HCT116 (cell line): Measurements from ENCODE around the gene HCAR1. TPM values are rescaled to one million over a fixed set of nuclear protein-coding genes. Genes with fewer than 3 reads are reported as not detected.

Experiments used
- ATAC-seq: fragments of 200-7000 bp; cut with Tn5 transposase; 2 replicates; pipeline ENCODE4 v1.9.1; 2020; ENCODE audit warnings: mild to moderate bottlenecking, moderate library complexity
- BruUV-seq: library from RNA; stranded (reverse); fragments of 400-500 nt; replicated peaks from 2 replicates; lab custom pipeline; 2021; lab: Mats Ljungman, UMichigan
- CTCF ChIA-PET: fragments of 300-600 bp; sonication (Branson Sonifier 250); formaldehyde crosslinking; loops from one replicate; lab custom pipeline; 2021; ENCODE audit warnings: antibody characterized with exemption; lab: Charles Lee
- POLR2A ChIA-PET: fragments of 300-600, 350-600 bp; sonication (Branson Sonifier 250); formaldehyde crosslinking; loops from one replicate; lab custom pipeline; 2021; ENCODE audit warnings: antibody characterized with exemption; lab: Charles Lee
- RAD21 ChIA-PET, 2 experiments: fragments of 300-600 bp; sonication (Branson Sonifier 250); formaldehyde crosslinking; loops; one replicate each; lab custom pipeline; 2023; ENCODE audit warnings: low total read pairs in 2 of 2; ENCODE audit not compliant: uncharacterized antibody in 2 of 2, unreplicated experiment in 2 of 2, low non-redundant PET in 1 of 2; lab: Charles Lee
- DNase-seq: peaks from one replicate; pipeline ENCODE4 v3.0.0-alpha.2; 2010; ENCODE audit warnings: low read depth, low spot score
- H2AFZ ChIP-seq: fragments of 200-600 bp; shearing (Covaris generic), sonication (generic); 2 replicates; pipeline ENCODE4 v1.6.1; 2017; ENCODE audit warnings: low read depth, mixed run types, mixed read lengths, antibody characterized with exemption, low read length; ENCODE audit not compliant: poor library complexity, severe bottlenecking
- H3K27ac ChIP-seq: 2 replicates; pipeline ENCODE4 v1.5.1; 2012; ENCODE audit warnings: low read depth, low read length
- H3K27me3 ChIP-seq: fragments of 200-600 bp; sonication (generic); 2 replicates; pipeline ENCODE4 v1.6.1; 2016; ENCODE audit warnings: mixed run types, low read length, mixed read lengths; ENCODE audit not compliant: insufficient read depth
- H3K36me3 ChIP-seq, 2 experiments: fragments of 200-500 bp in 1 of 2; fragments of 200-600 bp in 1 of 2; sonication (Bioruptor generic) in 1 of 2; sonication (generic) in 1 of 2; 2 replicates each; pipeline versions ENCODE4 v1.5.1 to v1.6.1; 2014 to 2016; ENCODE audit warnings: low read length in 2 of 2, inconsistent platforms in 1 of 2, mixed read lengths in 1 of 2, mixed run types in 1 of 2; ENCODE audit not compliant: insufficient read depth in 2 of 2, control insufficient read depth in 1 of 2
- H3K4me1 ChIP-seq, 2 experiments: fragments of 200-600 bp in 1 of 2; sonication (generic) in 1 of 2; 2 replicates each; pipeline versions ENCODE4 v1.5.1 to v1.6.1; 2012 to 2017; ENCODE audit warnings: low read length in 2 of 2, inconsistent platforms in 1 of 2, mild to moderate bottlenecking in 1 of 2, mixed read lengths in 1 of 2, mixed run types in 1 of 2, moderate library complexity in 1 of 2; ENCODE audit not compliant: insufficient read depth in 2 of 2, control insufficient read depth in 1 of 2
- H3K4me2 ChIP-seq: fragments of 200-600 bp; sonication (generic); 2 replicates; pipeline ENCODE4 v1.6.1; 2017; ENCODE audit warnings: mixed run types, low read length, mixed read lengths
- H3K4me3 ChIP-seq, 2 experiments: fragments of 200-600 bp in 1 of 2; sonication (generic) in 1 of 2; replicated peaks in 1 of 2; 2 replicates each; pipeline ENCODE4 v1.5.1; 2011 to 2016; ENCODE audit warnings: low read length in 2 of 2, control low read depth in 1 of 2, low read depth in 1 of 2, mild to moderate bottlenecking in 1 of 2, mixed read lengths in 1 of 2, mixed run types in 1 of 2
- H3K79me2 ChIP-seq: fragments of 200-600 bp; sonication (generic); 2 replicates; pipeline ENCODE4 v1.6.1; 2017; ENCODE audit warnings: mild to moderate bottlenecking, mixed run types, low read length, moderate library complexity, mixed read lengths; ENCODE audit not compliant: insufficient read depth
- H3K9ac ChIP-seq: fragments of 200-600 bp; sonication (generic); 2 replicates; pipeline ENCODE4 v1.6.1; 2016; ENCODE audit warnings: low read length, mixed read lengths
- H3K9me2 ChIP-seq: fragments of 200-600 bp; sonication (generic), shearing (Covaris generic); 2 replicates; pipeline ENCODE4 v1.6.1; 2017; ENCODE audit warnings: mixed run types, mild to moderate bottlenecking, moderate library complexity; ENCODE audit not compliant: insufficient read depth
- H3K9me3 ChIP-seq, 2 experiments: fragments of 200-500 bp in 1 of 2; fragments of 200-600 bp in 1 of 2; sonication (Bioruptor generic) in 1 of 2; sonication (generic) in 1 of 2; 2 replicates each; pipeline ENCODE4 v1.6.1; 2014 to 2017; ENCODE audit warnings: low read length in 2 of 2, mixed read lengths in 2 of 2, inconsistent platforms in 1 of 2, low read depth in 1 of 2, mild to moderate bottlenecking in 1 of 2, mixed run types in 1 of 2, moderate library complexity in 1 of 2; ENCODE audit not compliant: control insufficient read depth in 1 of 2, insufficient read depth in 1 of 2
- H4K20me1 ChIP-seq: fragments of 200-600 bp; sonication (generic), shearing (Covaris generic); 2 replicates; pipeline ENCODE4 v1.6.1; 2017; ENCODE audit warnings: mixed run types, mild to moderate bottlenecking, moderate library complexity; ENCODE audit not compliant: insufficient read depth
- ATF3 ChIP-seq: IDR thresholded peaks from 2 replicates; pipeline ENCODE4 v1.6.1; 2012
- CBX3 ChIP-seq: IDR thresholded peaks from 2 replicates; pipeline ENCODE4 v1.6.1; 2012; ENCODE audit warnings: low read depth
- CEBPB ChIP-seq: IDR thresholded peaks from 2 replicates; pipeline ENCODE4 v1.6.1; 2012; ENCODE audit warnings: low read depth
- CTCF ChIP-seq, 3 experiments: fragments of 200-600 bp in 1 of 3; sonication (generic) in 1 of 3; IDR thresholded peaks in 2 of 3; conservative IDR thresholded peaks in 1 of 3; 2 replicates each; pipeline ENCODE4 v1.5.1; 2012 to 2017; ENCODE audit warnings: low read depth in 2 of 3, low read length in 2 of 3, antibody characterized with exemption in 1 of 3, borderline replicate concordance in 1 of 3, control low read depth in 1 of 3, mild to moderate bottlenecking in 1 of 3, mixed read lengths in 1 of 3, mixed run types in 1 of 3, moderate library complexity in 1 of 3; ENCODE audit not compliant: insufficient read depth in 1 of 3
- EGR1 ChIP-seq: IDR thresholded peaks from 2 replicates; pipeline ENCODE4 v1.6.1; 2012; ENCODE audit warnings: low read depth
- ELF1 ChIP-seq: IDR thresholded peaks from 2 replicates; pipeline ENCODE4 v1.6.1; 2012; ENCODE audit warnings: low read depth, borderline replicate concordance
- EZH2 ChIP-seq: fragments of 200-600 bp; sonication (generic); IDR thresholded peaks from 2 replicates; pipeline ENCODE4 v1.6.1; 2017; ENCODE audit warnings: antibody characterized with exemption, mixed run types
- MAX ChIP-seq: IDR thresholded peaks from 2 replicates; pipeline ENCODE4 v1.6.1; 2012
- POLR2A ChIP-seq: IDR thresholded peaks from 2 replicates; pipeline ENCODE4 v1.7.0; 2011; ENCODE audit warnings: borderline replicate concordance; ENCODE audit not compliant: insufficient read depth, insufficient read length; ENCODE audit errors: extremely low read depth
- POLR2AphosphoS5 ChIP-seq: IDR thresholded peaks from 2 replicates; pipeline ENCODE4 v1.6.1; 2011; ENCODE audit warnings: mild to moderate bottlenecking, low read depth, low read length, moderate library complexity
- SIN3A ChIP-seq: IDR thresholded peaks from 2 replicates; pipeline ENCODE4 v1.6.1; 2012; ENCODE audit warnings: low read depth
- SRF ChIP-seq: IDR thresholded peaks from 2 replicates; pipeline ENCODE4 v1.6.1; 2012; ENCODE audit warnings: low read depth
- TCF7L2 ChIP-seq: IDR thresholded peaks from 2 replicates; pipeline ENCODE4 v1.7.0; 2011; ENCODE audit warnings: borderline replicate concordance, inconsistent platforms; ENCODE audit not compliant: insufficient read depth, insufficient read length; ENCODE audit errors: extremely low read depth
- YY1 ChIP-seq: IDR thresholded peaks from 2 replicates; pipeline ENCODE4 v1.6.1; 2011; ENCODE audit warnings: low read length, low read depth, moderate library complexity, mild to moderate bottlenecking; ENCODE audit not compliant: insufficient replicate concordance; ENCODE audit errors: extremely low read depth
- ZBTB33 ChIP-seq: IDR thresholded peaks from 2 replicates; pipeline ENCODE4 v1.6.1; 2011; ENCODE audit warnings: mild to moderate bottlenecking, low read length, moderate library complexity; ENCODE audit not compliant: insufficient replicate concordance; ENCODE audit errors: extremely low read depth
- ZFX ChIP-seq: fragments of 450-650 bp; IDR thresholded peaks from 2 replicates; pipeline ENCODE4 v1.6.1; 2017
- ZNF274 ChIP-seq: fragments of 200-500 bp; sonication (Bioruptor generic); IDR thresholded peaks from 2 replicates; pipeline ENCODE4 v1.6.1; 2014; ENCODE audit warnings: mild to moderate bottlenecking, low read depth, low read length, inconsistent platforms
- intact Hi-C: fragments of 100-400 bp; cut with micrococcal nuclease; formaldehyde crosslinking; loops from 2 replicates; pipeline ENCODE4 v1.10.0; 2022
- total RNA-seq: library from RNA; stranded (reverse); gene quantifications from one replicate; pipeline ENCODE4 v1.2.1, GENCODE V29; 2021; ENCODE audit not compliant: unreplicated experiment

The HCAR1 gene
- total RNA-seq, 1 experiment from 2014 or later: not detected

- TF ChIP-seq POLR2AphosphoS5 (no peak), ZBTB33 (no peak), TCF7L2 (no peak), ATF3 (no peak)
These were observed 46.3 kb downstream of the HCAR1 start (continued) for GRCh38 chr12:122684297-122684813.

- ATAC-seq (no peak), DNase-seq (no peak)
- no peaks in the 10 kb centered on the region for H3K79me2 ChIP-seq
- H4K20me1 ChIP-seq: no peaks in the 10 kb centered on the region
- H3K27me3 ChIP-seq: no peaks in the 10 kb centered on the region
- H2AFZ ChIP-seq: no peak overlapping the region
- H3K27ac ChIP-seq: no peak overlapping the region
- no peaks in the 10 kb centered on the region for H3K36me3 ChIP-seq
- no peak overlapping the region for H3K9ac ChIP-seq
- H3K9me3 ChIP-seq: no peaks in the 10 kb centered on the region
- ChIA-PET CTCF (no interaction called here), RAD21 (no interaction called here), POLR2A (no interaction called here)
- peaks cover 17 to 25% of the 10 kb centered on the region in 2 experiments for H3K4me1 ChIP-seq
- BruUV-seq: no TSS peak
- no peak overlapping the region for H3K4me3 ChIP-seq
- no peak overlapping the region for H3K4me2 ChIP-seq
- intact Hi-C loops: no loop called here
- no peaks in the 10 kb centered on the region for H3K9me2 ChIP-seq
- TF ChIP-seq CEBPB (no peak), POLR2A (no peak), ELF1 (no peak), ATF3 (no peak), MAX (no peak), POLR2AphosphoS5 (no peak), ZFX (no peak), ZBTB33 (no peak), EGR1 (no peak), EZH2 (no peak), SIN3A (no peak), CTCF (IDR thresholded peaks at IDR 0.05 in 2 of 3, conservative IDR thresholded peaks at IDR 0.05 in 1 of 3; ENCODE audit: borderline replicate concordance in 1 of 3, insufficient read depth in 1 of 3, low read depth in 2 of 3, low read length in 2 of 3) (no peak), ZNF274 (no peak), CBX3 (no peak), SRF (no peak), YY1 (no peak)
These were observed 48.8 kb downstream of the HCAR1 start for GRCh38 chr12:122681814-122682213.
